H1 (cell line): Measurements from ENCODE around the gene CAMKK1. TPM values are rescaled to one million over a fixed set of nuclear protein-coding genes. Genes with fewer than 3 reads are reported as not detected.

Experiments
- CTCF ChIA-PET: fragments of 300-600 bp; sonication (Branson Sonifier 250); formaldehyde crosslinking; loops from one replicate; lab custom pipeline; 2021; ENCODE audit not compliant: partially characterized antibody; lab: Charles Lee
- POLR2A ChIA-PET: fragments of 300-600 bp; sonication (Branson Sonifier 250); formaldehyde crosslinking; loops from one replicate; lab custom pipeline; 2021; ENCODE audit warnings: inconsistent platforms; ENCODE audit not compliant: partially characterized antibody; lab: Charles Lee
- DNase-seq, 2 experiments: peaks; one replicate each; pipeline versions ENCODE4 v3.0.0 to v3.0.0-alpha.2; 2010 to 2022; ENCODE audit warnings: low spot score in 2 of 2, low read depth in 1 of 2, mixed read lengths in 1 of 2
- FAIRE-seq: peaks from 2 replicates; lab custom pipeline; 2011; peaks lifted over from hg19 to GRCh38; lab: Jason Lieb, UNC
- H2AFZ ChIP-seq: 2 replicates; pipeline ENCODE4 v1.8.1; 2012; ENCODE audit warnings: low read length, inconsistent platforms
- H2AK5ac ChIP-seq: 2 replicates; pipeline ENCODE4 v1.6.1; 2013; ENCODE audit warnings: low read depth, low read length
- H2BK120ac ChIP-seq: replicated peaks from 2 replicates; pipeline ENCODE3; 2013; ENCODE audit warnings: low read depth, low read length, inconsistent platforms
- H2BK12ac ChIP-seq: 2 replicates; pipeline ENCODE4 v1.6.1; 2013; ENCODE audit warnings: low read depth, low read length
- H2BK15ac ChIP-seq: 2 replicates; pipeline ENCODE4 v1.6.1; 2013; ENCODE audit warnings: low read length
- H2BK20ac ChIP-seq: 2 replicates; pipeline ENCODE4 v1.6.1; 2013; ENCODE audit warnings: low read length
- H2BK5ac ChIP-seq: 2 replicates; pipeline ENCODE4 v1.6.1; 2013; ENCODE audit warnings: low read depth, low read length
- H3K14ac ChIP-seq: 2 replicates; pipeline ENCODE4 v1.6.1; 2013; ENCODE audit warnings: inconsistent platforms; ENCODE audit not compliant: insufficient read length
- H3K18ac ChIP-seq: 2 replicates; pipeline ENCODE4 v1.6.1; 2013; ENCODE audit warnings: low read length; ENCODE audit errors: extremely low read depth
- H3K23ac ChIP-seq: 2 replicates; pipeline ENCODE4 v1.6.1; 2013; ENCODE audit warnings: inconsistent platforms; ENCODE audit not compliant: insufficient read length
- H3K23me2 ChIP-seq: 2 replicates; pipeline ENCODE4 v1.6.1; 2013; ENCODE audit warnings: low read depth, low read length
- H3K27ac ChIP-seq: 2 replicates; pipeline ENCODE4 v1.6.1; 2011; ENCODE audit warnings: low read depth, low read length, inconsistent platforms
- H3K27me3 ChIP-seq, 4 experiments: replicated peaks in 1 of 4; 1 replicate in 1 of 4; 2 replicates in 3 of 4; pipeline versions ENCODE4 v1.6.1 to v1.8.1; 2011 to 2013; ENCODE audit warnings: low read length in 3 of 4, mild to moderate bottlenecking in 3 of 4, inconsistent platforms in 2 of 4, mixed read lengths in 2 of 4, moderate library complexity in 1 of 4; ENCODE audit not compliant: control insufficient read depth in 3 of 4, insufficient read depth in 3 of 4; ENCODE audit errors: extremely low read depth in 1 of 4
- H3K36me3 ChIP-seq, 4 experiments: 2 replicates each; pipeline versions ENCODE4 v1.6.1 to v1.8.1; 2011 to 2013; ENCODE audit warnings: mild to moderate bottlenecking in 4 of 4, low read length in 3 of 4, moderate library complexity in 2 of 4, control low read depth in 1 of 4, inconsistent platforms in 1 of 4; ENCODE audit not compliant: insufficient read depth in 4 of 4, control insufficient read depth in 2 of 4
- H3K4ac ChIP-seq: replicated peaks from 2 replicates; pipeline ENCODE3; 2013; ENCODE audit warnings: low read length, low read depth, mixed read lengths, inconsistent platforms; ENCODE audit not compliant: insufficient read length
- H3K4me1 ChIP-seq, 4 experiments: replicated peaks in 1 of 4; 1 replicate in 1 of 4; 2 replicates in 3 of 4; pipeline versions ENCODE4 v1.6.1 to v1.8.1; 2011 to 2013; ENCODE audit warnings: low read length in 3 of 4, inconsistent platforms in 2 of 4, mixed read lengths in 1 of 4; ENCODE audit not compliant: insufficient read depth in 4 of 4, control insufficient read depth in 3 of 4
- H3K4me2 ChIP-seq, 2 experiments: 2 replicates each; pipeline versions ENCODE4 v1.6.1 to v1.8.1; 2011 to 2013; ENCODE audit warnings: low read depth in 2 of 2, low read length in 2 of 2, control low read depth in 1 of 2, inconsistent platforms in 1 of 2, mild to moderate bottlenecking in 1 of 2; ENCODE audit not compliant: insufficient read depth in 1 of 2
- H3K4me3 ChIP-seq, 4 experiments: fragments of 200-600, 300-600 bp in 1 of 4; sonication (generic), shearing (Covaris generic), sonication (Bioruptor Twin) in 1 of 4; 2 replicates each; pipeline versions ENCODE4 v1.5.1 to v1.8.1; 2011 to 2016; ENCODE audit warnings: low read length in 4 of 4, low read depth in 3 of 4, control low read depth in 2 of 4, inconsistent platforms in 2 of 4, mild to moderate bottlenecking in 2 of 4, mixed read lengths in 1 of 4, moderate library complexity in 1 of 4; ENCODE audit not compliant: insufficient read depth in 2 of 4; ENCODE audit errors: extremely low read depth in 1 of 4
- H3K56ac ChIP-seq: replicated peaks from 2 replicates; pipeline ENCODE3; 2013; ENCODE audit warnings: low read depth, mild to moderate bottlenecking, mixed read lengths, low read length, inconsistent platforms; ENCODE audit not compliant: insufficient read length
- H3K79me1 ChIP-seq: 2 replicates; pipeline ENCODE4 v1.6.1; 2013; ENCODE audit warnings: low read depth, low read length, control low read depth
- H3K79me2 ChIP-seq, 2 experiments: 2 replicates each; pipeline versions ENCODE4 v1.6.1 to v1.8.1; 2012 to 2013; ENCODE audit warnings: low read length in 2 of 2, mild to moderate bottlenecking in 2 of 2, inconsistent platforms in 1 of 2; ENCODE audit not compliant: insufficient read depth in 2 of 2, control insufficient read depth in 1 of 2
- H3K9ac ChIP-seq, 4 experiments: replicated peaks in 1 of 4; 1 replicate in 1 of 4; 2 replicates in 3 of 4; pipeline versions ENCODE4 v1.6.1 to v1.8.1; 2011 to 2013; ENCODE audit warnings: low read depth in 3 of 4, low read length in 3 of 4, control low read depth in 2 of 4, mild to moderate bottlenecking in 2 of 4, moderate library complexity in 2 of 4, inconsistent platforms in 1 of 4; ENCODE audit errors: extremely low read depth in 1 of 4
- H3K9me3 ChIP-seq, 2 experiments: 2 replicates each; pipeline versions ENCODE4 v1.6.1 to v1.8.1; 2012 to 2013; ENCODE audit warnings: mild to moderate bottlenecking in 2 of 2, moderate library complexity in 2 of 2, control low read depth in 1 of 2, inconsistent platforms in 1 of 2, low read depth in 1 of 2, low read length in 1 of 2, mixed read lengths in 1 of 2; ENCODE audit not compliant: insufficient read depth in 2 of 2
- H4K20me1 ChIP-seq, 2 experiments: replicated peaks in 1 of 2; 2 replicates each; pipeline versions ENCODE3 to v1.8.1; 2011 to 2013; ENCODE audit warnings: inconsistent platforms in 2 of 2, low read length in 2 of 2, mild to moderate bottlenecking in 1 of 2; ENCODE audit not compliant: insufficient read depth in 2 of 2, control insufficient read depth in 1 of 2
- H4K5ac ChIP-seq: 2 replicates; pipeline ENCODE4 v1.6.1; 2013; ENCODE audit warnings: low read length, low read depth, mixed read lengths, inconsistent platforms; ENCODE audit not compliant: insufficient read length
- H4K8ac ChIP-seq: 2 replicates; pipeline ENCODE4 v1.8.0; 2013; ENCODE audit warnings: mild to moderate bottlenecking, moderate library complexity, low read length, inconsistent platforms; ENCODE audit not compliant: insufficient read depth; ENCODE audit errors: extremely low read depth
- H4K91ac ChIP-seq: replicated peaks from 2 replicates; pipeline ENCODE3; 2013; ENCODE audit warnings: low read length, mixed read lengths, inconsistent platforms; ENCODE audit not compliant: insufficient read length
- CBX8 ChIP-seq: fragments of 300-800, 300-1000 bp; sonication (generic); IDR thresholded peaks from 2 replicates; pipeline ENCODE4 v1.7.1; 2016; ENCODE audit warnings: low read depth, low read length, borderline replicate concordance
- CREB1 ChIP-seq: IDR thresholded peaks from 2 replicates; pipeline ENCODE4 v1.6.1; 2012; ENCODE audit warnings: inconsistent platforms
- GTF2F1 ChIP-seq: IDR thresholded peaks from 2 replicates; pipeline ENCODE4 v1.6.1; 2012; ENCODE audit warnings: low read depth, low read length, improper control_type of control experiment, borderline replicate concordance
- HDAC2 ChIP-seq, 2 experiments: fragments of 300-600 bp in 1 of 2; sonication (generic) in 1 of 2; IDR thresholded peaks; 2 replicates each; pipeline ENCODE4 v1.6.1; 2011 to 2012; ENCODE audit warnings: low read depth in 2 of 2, low read length in 2 of 2, mild to moderate bottlenecking in 2 of 2, moderate library complexity in 2 of 2, borderline replicate concordance in 1 of 2, inconsistent platforms in 1 of 2
- JUN ChIP-seq: IDR thresholded peaks from 2 replicates; pipeline ENCODE4 v1.6.1; 2011; ENCODE audit warnings: low read depth, mild to moderate bottlenecking, improper control_type of control experiment, low read length
- JUND ChIP-seq: IDR thresholded peaks from 2 replicates; pipeline ENCODE4 v1.6.1; 2011; ENCODE audit warnings: mild to moderate bottlenecking, improper control_type of control experiment, low read length
- MAFK ChIP-seq: IDR thresholded peaks from 2 replicates; pipeline ENCODE4 v1.6.1; 2012; ENCODE audit warnings: low read depth, mild to moderate bottlenecking, improper control_type of control experiment, low read length
- NRF1 ChIP-seq: IDR thresholded peaks from 2 replicates; pipeline ENCODE4 v1.6.1; 2011; ENCODE audit warnings: mild to moderate bottlenecking, low read depth, low read length, improper control_type of control experiment
- SAP30 ChIP-seq: fragments of 300-600 bp; sonication (generic); IDR thresholded peaks from 2 replicates; pipeline ENCODE4 v1.7.1; 2012; ENCODE audit warnings: low read length, moderate library complexity, mild to moderate bottlenecking, inconsistent platforms; ENCODE audit not compliant: insufficient read depth, insufficient replicate concordance
- SIX5 ChIP-seq: IDR thresholded peaks from 2 replicates; pipeline ENCODE4 v1.6.1; 2011; ENCODE audit warnings: mild to moderate bottlenecking, low read depth, low read length
- SRF ChIP-seq: IDR thresholded peaks from 2 replicates; pipeline ENCODE4 v1.6.1; 2011; ENCODE audit warnings: mild to moderate bottlenecking, low read depth, low read length, moderate library complexity
- TAF7 ChIP-seq: optimal IDR thresholded peaks from 2 replicates; pipeline ENCODE3; 2011; ENCODE audit warnings: low read depth, mild to moderate bottlenecking, inconsistent platforms, low read length, moderate library complexity, borderline replicate concordance
- WGBS, 2 experiments: shearing (Covaris generic) in 1 of 2; methylation state at CpG; one replicate each; pipeline versions ENCODE4 v1.1.6 to v1.1.7; 2013 to 2015; ENCODE audit warnings: low lambda C conversion rate in 2 of 2, mixed read lengths in 2 of 2, inconsistent platforms in 1 of 2, low coverage in 1 of 2, missing lambda C conversion rate in 1 of 2; ENCODE audit not compliant: insufficient replicate concordance in 2 of 2, insufficient coverage in 1 of 2, insufficient read length in 1 of 2; ENCODE audit errors: extremely low coverage in 1 of 2, missing lambda C conversion rate in 1 of 2; 5-methylcytosine and 5-hydroxymethylcytosine counted together
- polyA plus RNA-seq, 7 experiments: library from polyadenylated mRNA; depleted of rRNA in 3 of 7; stranded (reverse) in 5 of 7; unstranded in 2 of 7; fragments of >200 nt in 5 of 7; fragments of 200-250 nt in 2 of 7; gene quantifications; 1 replicate in 5 of 7; 2 replicates in 1 of 7; 4 replicates in 1 of 7; pipeline versions ENCODE4 v1.2.1 to v1.2.3, GENCODE V29; 2011 to 2013; ENCODE audit warnings: missing spikeins in 2 of 7, mixed read lengths in 2 of 7
- total RNA-seq: library from RNA; stranded (reverse); fragmentation: NEBNext Ultra II Directional; extraction: Animal tissue kit (Norgen Biotek cat#: 25700); gene quantifications from 2 replicates; pipeline ENCODE4 v1.2.1, GENCODE V29; 2021
- TF ChIP-seq, protein P1 (sequence below): IDR thresholded peaks from 2 replicates; pipeline ENCODE4 v1.6.1; 2011; ENCODE audit warnings: low read depth, mild to moderate bottlenecking, low read length; ENCODE audit not compliant: insufficient read depth

CAMKK1 gene
- total and polyA plus RNA-seq, 2 of the 8 experiments (the other 6 are each of a cell fraction or from before 2014, with no cell fraction given), result 7.1 to 7.6 TPM

DNA sequence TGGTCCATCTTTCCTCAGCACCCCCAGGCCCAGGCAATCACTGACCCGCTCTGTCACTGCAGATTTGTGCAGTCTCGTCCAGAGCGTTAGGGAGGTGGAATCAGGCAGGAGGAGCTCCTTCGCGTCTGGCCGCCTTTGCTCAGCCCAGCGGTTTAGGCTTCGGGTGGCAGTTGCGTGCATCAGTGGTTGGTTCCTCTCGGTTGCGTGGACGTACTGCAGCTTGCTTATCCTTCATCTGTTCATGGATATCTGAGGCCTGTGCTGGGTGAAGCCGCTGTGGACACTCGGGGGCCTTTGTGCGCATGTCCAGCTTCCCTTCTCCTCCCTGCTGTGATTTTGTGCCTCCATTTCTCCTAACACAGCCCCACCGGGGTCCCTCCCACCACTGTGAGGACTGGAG lies 28.2 kb upstream of the CAMKK1 start:
- Histone ChIP-seq H3K36me3 (no peaks in the 10 kb centered on the region), H3K23ac (no peak overlapping the region), H4K5ac (no peak overlapping the region), H4K20me1 (no peaks in the 10 kb centered on the region), H3K23me2 (no peaks in the 10 kb centered on the region), H2AK5ac (no peak overlapping the region), H3K4me3 (no peak overlapping the region), H3K79me2 (no peaks in the 10 kb centered on the region), H2BK20ac (0 out of 2 replicates have a peak overlapping the region, but pooled peaks have one; percentile 93), H2BK12ac (no peak overlapping the region), H3K27me3 (no peaks in the 10 kb centered on the region), H4K91ac (peak overlapping the region; percentile 91), H3K9ac (no peak overlapping the region), H3K4ac (no peak overlapping the region), H3K27ac (no peak overlapping the region), H3K14ac (no peak overlapping the region), H3K9me3 (no peaks in the 10 kb centered on the region), H2BK5ac (peak overlapping the region; percentile 48; the same call in 1 of the 2 replicates), H2BK120ac (peak overlapping the region; percentile 33), H3K79me1 (no peaks in the 10 kb centered on the region), H3K56ac (no peak overlapping the region), H2BK15ac (0 out of 2 replicates have a peak overlapping the region, but pooled peaks have one; percentile 31), H4K8ac (0 out of 2 replicates have a peak overlapping the region, but pooled peaks have one; percentile 64), H3K4me2 (no peak overlapping the region), H3K18ac (no peak overlapping the region), H3K4me1 (peaks cover 0 to 4% (median 0%) of the 10 kb centered on the region in 4 experiments; a peak in 3 of 7 replicates), H2AFZ (peak overlapping the region; percentile 4; the same call in 1 of the 2 replicates)
- 94% methylated on average over 16 of the region's 16 CpGs; no CpG with 5 or more reads in 1 of the 2 experiments for WGBS, 2 experiments
- CTCF ChIA-PET, result interaction anchor here (0.6 to 1.7 kb wide), 12 partner anchors 8 to 183 kb away, joined by 3 to 5 read pairs (median 3); no protein-coding TSS in a partner anchor
- DNase-seq (no peak), FAIRE-seq (no peak)
- POLR2A ChIA-PET, result interaction anchor here (0.6 to 1.0 kb wide), 4 partner anchors 13 to 120 kb away, joined by 3 to 4 read pairs (median 4); partner anchors contain the start of gene CAMKK1
- TF ChIP-seq, protein P1, sequence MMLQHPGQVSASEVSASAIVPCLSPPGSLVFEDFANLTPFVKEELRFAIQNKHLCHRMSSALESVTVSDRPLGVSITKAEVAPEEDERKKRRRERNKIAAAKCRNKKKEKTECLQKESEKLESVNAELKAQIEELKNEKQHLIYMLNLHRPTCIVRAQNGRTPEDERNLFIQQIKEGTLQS, result no peak
- TF ChIP-seq JUN, result no peak
- TF ChIP-seq HDAC2 (IDR thresholded peaks at IDR 0.05; ENCODE audit: borderline replicate concordance in 1 of 2, low read depth in 2 of 2, low read length in 2 of 2), result no peak
- TF ChIP-seq JUND, result no peak
- no peak for TF ChIP-seq GTF2F1
- TF ChIP-seq CREB1, result no peak
- no peak for TF ChIP-seq SIX5
- no peak for TF ChIP-seq CBX8
- no peak for TF ChIP-seq TAF7
- no peak for TF ChIP-seq NRF1
- TF ChIP-seq SRF, result no peak
- TF ChIP-seq MAFK, result no peak
- no peak for TF ChIP-seq SAP30
